ENCODE results near the gene EHF.

EHF gene

GRCh38 chr11:34603129-34604001 lies 17.5 kb upstream of the EHF start:
- no peak for DNase-seq

- no peak for DNase-seq
Measured at GRCh38 chr11:34604145-34604544, 16.7 kb upstream of the EHF start.

GRCh38 chr11:34604911-34605310 lies 16.0 kb upstream of the EHF start:
- no peak for DNase-seq

- no peak for DNase-seq
Measured at GRCh38 chr11:34605481-34606325, 15.2 kb upstream of the EHF start.

GRCh38 chr11:34606326-34607120 lies 14.4 kb upstream of the EHF start:
- DNase-seq, result peak; percentile 56

- no peak for DNase-seq
Measured at GRCh38 chr11:34609187-34609751, 11.6 kb upstream of the EHF start.

- no peak for DNase-seq
Measured at GRCh38 chr11:34609850-34610249, 11.0 kb upstream of the EHF start.

- no peak for DNase-seq
Measured at GRCh38 chr11:34610324-34611041, 10.4 kb upstream of the EHF start.

- DNase-seq, result no peak
Measured at GRCh38 chr11:34613015-34613414, 7.9 kb upstream of the EHF start.

GRCh38 chr11:34613552-34614056 lies 7.3 kb upstream of the EHF start:
- DNase-seq, result no peak

GRCh38 chr11:34614344-34615104 lies 6.4 kb upstream of the EHF start:
- no peak for DNase-seq

GRCh38 chr11:34616086-34616485 lies 4.8 kb upstream of the EHF start:
- no peak for DNase-seq

GRCh38 chr11:34616830-34617504 lies 3.9 kb upstream of the EHF start:
- no peak for DNase-seq

GRCh38 chr11:34618406-34618805 lies 2.5 kb upstream of the EHF start:
- no peak for DNase-seq

GRCh38 chr11:34619062-34619516 lies 1.8 kb upstream of the EHF start:
- DNase-seq, result no peak

- DNase-seq, result peak; percentile 20
Measured at GRCh38 chr11:34620202-34620601, 691 bp upstream of the EHF start.

GRCh38 chr11:34621876-34622275 lies 983 bp downstream of the EHF start:
- no peak for DNase-seq

- no peak for DNase-seq
Measured at GRCh38 chr11:34623463-34623862, 2.6 kb downstream of the EHF start.

- DNase-seq, result no peak
Measured at GRCh38 chr11:34624069-34624468, 3.2 kb downstream of the EHF start.

GRCh38 chr11:34625576-34625975 lies 4.7 kb downstream of the EHF start:
- DNase-seq, result no peak

Data from DMS53 (cell line).